GM12874 (cell line): ENCODE results near the gene HAUS8.

Source experiments
- CTCF ChIP-seq: IDR thresholded peaks from 2 replicates; pipeline ENCODE4 v1.5.1; 2011; ENCODE audit warnings: low read depth, mild to moderate bottlenecking, control low read depth, low read length, moderate library complexity; ENCODE audit not compliant: insufficient read depth

HAUS8 gene

GRCh38 chr19:17108453-17108784 is 33.2 kb upstream of the HAUS8 start:
- TF ChIP-seq CTCF, result no peak

GRCh38 chr19:17107546-17108452 is 32.5 kb upstream of the HAUS8 start:
- no peak for TF ChIP-seq CTCF

DNA sequence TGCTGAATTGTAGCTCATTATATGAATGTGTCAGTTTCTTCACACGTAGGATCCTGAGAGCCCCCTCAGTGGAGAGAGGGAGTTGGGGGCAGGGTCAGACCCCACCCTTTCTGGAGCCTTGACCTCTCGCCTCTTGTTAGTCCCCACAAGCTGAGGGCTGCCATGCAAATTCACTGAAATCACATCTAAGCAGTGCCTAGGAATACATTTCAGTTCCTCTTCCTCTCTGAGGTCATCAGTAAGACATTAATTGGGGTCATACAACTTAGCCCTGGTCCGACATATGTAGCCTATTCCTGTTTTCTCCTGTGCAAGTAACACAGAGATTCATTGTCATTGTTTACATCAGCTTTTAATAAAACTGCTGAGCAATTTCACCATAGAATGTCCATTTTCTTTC is 30.3 kb upstream of the HAUS8 start:
- TF ChIP-seq CTCF, result no peak

- TF ChIP-seq CTCF, result no peak
Observed at GRCh38 chr19:17104679-17105078, 29.4 kb upstream of the HAUS8 start.

GRCh38 chr19:17103177-17103576 is 27.9 kb upstream of the HAUS8 start:
- TF ChIP-seq CTCF, result peak; percentile 58; the same call in 1 of the 2 replicates

GRCh38 chr19:17101686-17102628 is 26.7 kb upstream of the HAUS8 start:
- no peak for TF ChIP-seq CTCF

GRCh38 chr19:17098326-17098725 is 23.1 kb upstream of the HAUS8 start:
- no peak for TF ChIP-seq CTCF
